Neuronal stem cell (in vitro differentiated cells): ENCODE data around the gene TSC22D2.

Experiments
- DNase-seq: peaks from one replicate; pipeline ENCODE4 v3.0.0-alpha.2; 2013; ENCODE audit warnings: low spot score
- H2AFZ ChIP-seq: one replicate; pipeline ENCODE4 v1.6.1; 2013; ENCODE audit warnings: mild to moderate bottlenecking, low read length, inconsistent platforms
- H2AK5ac ChIP-seq: 2 replicates; pipeline ENCODE4 v1.6.1; 2013; ENCODE audit warnings: low read depth, mild to moderate bottlenecking, inconsistent platforms, low read length, moderate library complexity, mixed read lengths
- H2BK120ac ChIP-seq: 2 replicates; pipeline ENCODE4 v1.6.1; 2013; ENCODE audit warnings: low read depth, mild to moderate bottlenecking, inconsistent platforms, low read length, moderate library complexity, mixed read lengths
- H2BK12ac ChIP-seq: one replicate; pipeline ENCODE4 v1.6.1; 2013; ENCODE audit warnings: low read length, inconsistent platforms
- H2BK15ac ChIP-seq: 2 replicates; pipeline ENCODE4 v1.6.1; 2013; ENCODE audit warnings: mild to moderate bottlenecking, low read length, inconsistent platforms, mixed read lengths
- H2BK5ac ChIP-seq: one replicate; pipeline ENCODE4 v1.6.1; 2013; ENCODE audit warnings: inconsistent platforms, mild to moderate bottlenecking, low read length, moderate library complexity
- H3K14ac ChIP-seq: one replicate; pipeline ENCODE4 v1.6.1; 2013; ENCODE audit warnings: low read length, inconsistent platforms
- H3K18ac ChIP-seq: 2 replicates; pipeline ENCODE4 v1.6.1; 2013; ENCODE audit warnings: low read length, inconsistent platforms
- H3K23ac ChIP-seq: 2 replicates; pipeline ENCODE4 v1.6.1; 2013; ENCODE audit warnings: low read depth, mild to moderate bottlenecking, mixed read lengths, low read length, inconsistent platforms; ENCODE audit not compliant: poor library complexity
- H3K27ac ChIP-seq: replicated peaks from 3 replicates; pipeline ENCODE4 v1.5.1; 2013; ENCODE audit warnings: low read length, inconsistent platforms
- H3K27me3 ChIP-seq, 3 experiments: 2 replicates each; pipeline ENCODE4 v1.6.1; 2013; ENCODE audit warnings: low read length in 3 of 3, mild to moderate bottlenecking in 2 of 3, inconsistent platforms in 1 of 3, low read depth in 1 of 3, mixed read lengths in 1 of 3, moderate library complexity in 1 of 3; ENCODE audit not compliant: control insufficient read depth in 3 of 3, insufficient read depth in 3 of 3
- H3K36me3 ChIP-seq, 2 donors: replicated peaks in 1 of 2; 2 replicates each; pipeline ENCODE4 v1.6.1; 2013; ENCODE audit warnings: low read length in 2 of 2; ENCODE audit not compliant: control insufficient read depth in 2 of 2, insufficient read depth in 2 of 2
- H3K4ac ChIP-seq: 2 replicates; pipeline ENCODE4 v1.6.1; 2013; ENCODE audit warnings: inconsistent platforms, mild to moderate bottlenecking, low read length, moderate library complexity
- H3K4me1 ChIP-seq, 2 donors: 1 replicate in 1 of 2; 2 replicates in 1 of 2; pipeline ENCODE4 v1.6.1; 2013; ENCODE audit warnings: low read length in 2 of 2, low read depth in 1 of 2; ENCODE audit not compliant: control insufficient read depth in 2 of 2, insufficient read depth in 1 of 2
- H3K4me2 ChIP-seq: one replicate; pipeline ENCODE4 v1.6.1; 2013; ENCODE audit warnings: mild to moderate bottlenecking, low read length, inconsistent platforms; ENCODE audit not compliant: insufficient read depth, poor library complexity, severe bottlenecking
- H3K4me3 ChIP-seq, 2 donors: 2 replicates each; pipeline ENCODE4 v1.5.1; 2013; ENCODE audit warnings: low read length in 2 of 2, mild to moderate bottlenecking in 2 of 2, inconsistent platforms in 1 of 2, moderate library complexity in 1 of 2
- H3K79me1 ChIP-seq: one replicate; pipeline ENCODE4 v1.6.1; 2013; ENCODE audit warnings: low read depth, mild to moderate bottlenecking, inconsistent platforms, low read length, moderate library complexity
- H3K9ac ChIP-seq: one replicate; pipeline ENCODE4 v1.6.1; 2013; ENCODE audit warnings: mild to moderate bottlenecking, low read depth, low read length, inconsistent platforms; ENCODE audit not compliant: poor library complexity
- H3K9me3 ChIP-seq, 2 donors: replicated peaks in 1 of 2; 2 replicates each; pipeline versions ENCODE3 to v1.6.1; 2013; ENCODE audit warnings: low read length in 2 of 2, mild to moderate bottlenecking in 2 of 2, inconsistent platforms in 1 of 2, low read depth in 1 of 2, mixed read lengths in 1 of 2, moderate library complexity in 1 of 2; ENCODE audit not compliant: control insufficient read depth in 2 of 2, insufficient read depth in 1 of 2
- H4K8ac ChIP-seq: one replicate; pipeline ENCODE4 v1.6.1; 2013; ENCODE audit warnings: low read depth, mild to moderate bottlenecking, inconsistent platforms, low read length, moderate library complexity
- H4K91ac ChIP-seq: one replicate; pipeline ENCODE4 v1.6.1; 2013; ENCODE audit warnings: low read length, low read depth, mild to moderate bottlenecking, inconsistent platforms; ENCODE audit not compliant: poor library complexity
- WGBS, 2 donors: extraction: QIAGEN DNeasy Blood & Tissue Kit; methylation state at CpG; one replicate each; pipeline ENCODE4 v1.1.7; 2013; ENCODE audit warnings: missing lambda C conversion rate in 2 of 2, mixed read lengths in 1 of 2; ENCODE audit not compliant: insufficient read length in 2 of 2, insufficient replicate concordance in 1 of 2; ENCODE audit errors: extremely low coverage in 2 of 2; 5-methylcytosine and 5-hydroxymethylcytosine counted together

TSC22D2 gene

GRCh38 chr3:150373234-150373875 is 34.7 kb upstream of the TSC22D2 start:
- H3K27ac ChIP-seq = no peak overlapping the region
- no peak overlapping the region for H2AK5ac ChIP-seq
- H2BK12ac ChIP-seq = no peak overlapping the region

GRCh38 chr3:150374975-150375374 is 33.1 kb upstream of the TSC22D2 start:
- H3K18ac ChIP-seq = no peak overlapping the region
- H3K4ac ChIP-seq = no peak overlapping the region
- H3K9ac ChIP-seq = no peak overlapping the region
- no peak overlapping the region for H2BK120ac ChIP-seq
- H2AK5ac ChIP-seq = no peak overlapping the region
- H3K4me3 ChIP-seq = no peak overlapping the region
- H3K4me2 ChIP-seq = no peak overlapping the region
- H2AFZ ChIP-seq = no peak overlapping the region
- H4K8ac ChIP-seq = no peak overlapping the region
- peaks cover 6 to 12% of the 10 kb centered on the region in 2 donors for H3K4me1 ChIP-seq
- no peak overlapping the region for H3K14ac ChIP-seq
- H2BK12ac ChIP-seq = no peak overlapping the region
- H3K27me3 ChIP-seq = no peaks in the 10 kb centered on the region
- no peak overlapping the region for H3K23ac ChIP-seq
- H3K79me1 ChIP-seq = no peaks in the 10 kb centered on the region
- no peak overlapping the region for H2BK5ac ChIP-seq
- H3K9me3 ChIP-seq = no peaks in the 10 kb centered on the region
- no peaks in the 10 kb centered on the region for H3K36me3 ChIP-seq
- no peak overlapping the region for H2BK15ac ChIP-seq
- no peak overlapping the region for H3K27ac ChIP-seq
- H4K91ac ChIP-seq = no peak overlapping the region
- DNase-seq = no peak

More at GRCh38 chr3:150373234-150373875, 34.7 kb upstream of the TSC22D2 start:
- H2BK15ac ChIP-seq = no peak overlapping the region
- no peak overlapping the region for H3K23ac ChIP-seq
- no peak overlapping the region for H4K91ac ChIP-seq
- H3K9ac ChIP-seq = no peak overlapping the region
- no peaks in the 10 kb centered on the region for H3K36me3 ChIP-seq
- H2BK5ac ChIP-seq = no peak overlapping the region
- no peak overlapping the region for H4K8ac ChIP-seq
- H3K4ac ChIP-seq = no peak overlapping the region
- H3K18ac ChIP-seq = no peak overlapping the region
- no peak for DNase-seq
- no peaks in the 10 kb centered on the region for H3K27me3 ChIP-seq
- no peaks in the 10 kb centered on the region for H3K79me1 ChIP-seq
- no peak overlapping the region for H3K4me2 ChIP-seq
- H3K9me3 ChIP-seq = no peaks in the 10 kb centered on the region
- no peak overlapping the region for H2AFZ ChIP-seq
- H3K14ac ChIP-seq = no peak overlapping the region
- peaks cover 6 to 12% of the 10 kb centered on the region in 2 donors for H3K4me1 ChIP-seq
- no peak overlapping the region for H3K4me3 ChIP-seq
- WGBS, 2 donors = no CpG with 5 or more reads among the region's 4 CpGs
- no peak overlapping the region for H2BK120ac ChIP-seq

DNA sequence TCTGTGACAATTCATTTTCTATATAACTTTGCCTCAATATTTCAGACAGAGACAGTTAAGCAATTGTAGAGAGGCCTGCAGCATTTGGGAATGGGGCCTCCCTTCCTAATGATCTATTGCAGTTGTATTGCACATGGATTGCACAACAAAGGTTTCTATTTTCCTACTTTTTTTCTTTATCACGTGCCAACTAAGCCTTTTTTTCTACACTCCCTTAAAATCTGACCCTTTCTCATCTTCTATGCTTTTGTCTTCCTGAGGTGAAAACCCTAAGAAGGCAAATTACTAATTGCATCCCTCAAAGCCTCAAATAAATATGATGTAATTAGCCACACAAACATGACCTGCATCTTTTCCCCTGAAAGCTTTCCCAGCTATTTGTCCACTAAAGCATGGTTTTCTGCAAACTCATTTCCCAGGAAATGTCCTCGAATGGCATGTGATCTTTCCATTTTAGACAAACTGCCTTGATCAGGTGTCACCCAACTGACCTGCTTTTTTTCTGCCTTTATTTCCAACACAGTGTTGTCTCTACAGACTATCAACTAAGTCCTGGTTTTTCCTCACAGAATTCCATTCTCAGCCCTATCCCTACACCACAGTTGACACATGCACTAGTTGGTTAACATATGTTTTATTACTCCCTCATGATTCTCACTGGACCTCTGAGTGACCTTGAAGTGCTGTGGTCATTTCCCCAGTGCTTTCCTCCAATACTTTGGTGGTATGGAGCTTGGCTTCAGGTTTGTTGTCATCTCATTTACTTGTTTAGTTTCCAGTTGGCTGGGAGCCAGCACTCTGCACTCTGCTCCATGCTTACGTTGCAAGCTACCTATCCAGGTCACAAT is 31.9 kb upstream of the TSC22D2 start:
- Histone ChIP-seq H2AK5ac (no peak overlapping the region), H2BK5ac (no peak overlapping the region), H3K4me3 (no peak overlapping the region), H2BK120ac (no peak overlapping the region), H3K4me1 (peaks cover 4 to 9% of the 10 kb centered on the region in 2 donors), H3K9me3 (no peaks in the 10 kb centered on the region), H4K91ac (no peak overlapping the region), H3K18ac (no peak overlapping the region), H3K4ac (no peak overlapping the region), H3K23ac (no peak overlapping the region), H4K8ac (no peak overlapping the region), H2BK12ac (no peak overlapping the region), H3K27me3 (no peaks in the 10 kb centered on the region), H3K4me2 (no peak overlapping the region), H3K14ac (no peak overlapping the region), H2BK15ac (no peak overlapping the region), H3K27ac (no peak overlapping the region), H3K9ac (no peak overlapping the region), H3K36me3 (no peaks in the 10 kb centered on the region), H3K79me1 (no peaks in the 10 kb centered on the region), H2AFZ (no peak overlapping the region)
- no peak for DNase-seq
- WGBS, 2 donors = no CpG with 5 or more reads among the region's 3 CpGs

DNA sequence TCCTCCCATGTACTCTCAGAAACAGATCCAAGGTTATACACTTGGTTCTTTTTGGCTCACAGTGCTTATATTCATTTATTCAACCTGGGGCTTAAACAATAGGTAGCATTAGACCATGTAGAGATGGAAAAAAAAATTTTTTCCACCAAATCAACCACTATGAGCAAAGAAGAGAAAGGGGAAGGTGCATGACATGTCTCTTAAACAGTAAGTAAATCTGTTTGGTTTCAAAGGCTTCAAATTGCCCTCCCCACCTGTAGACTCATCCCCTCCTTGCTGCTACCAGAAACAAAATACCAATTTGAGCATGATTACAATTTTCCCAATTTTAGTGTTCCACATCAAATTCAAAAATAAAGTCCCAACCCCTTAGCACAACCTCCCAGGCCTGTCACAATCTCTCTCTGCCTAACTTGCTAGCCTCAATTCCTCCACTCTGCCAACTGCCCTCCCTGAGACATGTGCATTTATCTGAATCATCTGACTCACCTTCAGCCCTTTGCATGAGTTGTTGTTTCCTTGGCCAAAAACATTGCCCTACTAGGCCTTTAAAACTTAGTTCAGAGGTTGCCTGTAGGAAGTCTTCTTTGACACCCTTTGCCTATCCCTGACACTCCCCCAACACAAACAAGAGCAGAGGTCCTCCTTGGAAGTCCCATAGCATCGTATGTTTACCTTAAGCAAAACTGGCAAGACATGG is 30.3 kb upstream of the TSC22D2 start:
- Histone ChIP-seq H3K4me1 (peaks cover 0 to 2% of the 10 kb centered on the region in 2 donors), H3K36me3 (no peaks in the 10 kb centered on the region), H2AFZ (no peak overlapping the region), H3K4ac (no peak overlapping the region), H3K4me2 (no peak overlapping the region), H3K9ac (no peak overlapping the region), H3K27ac (no peak overlapping the region), H2AK5ac (no peak overlapping the region), H3K79me1 (no peaks in the 10 kb centered on the region), H3K27me3 (no peaks in the 10 kb centered on the region), H3K14ac (no peak overlapping the region), H4K8ac (no peak overlapping the region), H3K23ac (no peak overlapping the region), H3K18ac (no peak overlapping the region), H2BK15ac (no peak overlapping the region), H2BK120ac (no peak overlapping the region), H2BK5ac (no peak overlapping the region), H4K91ac (no peak overlapping the region), H3K4me3 (no peak overlapping the region), H3K9me3 (no peaks in the 10 kb centered on the region), H2BK12ac (no peak overlapping the region)
- WGBS, 2 donors = no CpG with 5 or more reads among the region's 1 CpG
- DNase-seq = no peak
